HEK293T (cell line): ENCODE data around the gene USP17L21.
"Not testable (repeated sequence)": the region's sequence is repeated elsewhere in the genome, so short reads cannot be mapped to it uniquely, and the experiment has no call there.

Experiments used
- ARNT ChIP-seq: fragments of 450-650 bp; IDR thresholded peaks from 2 replicates; pipeline ENCODE4 v1.6.1; 2017; ENCODE audit warnings: mild to moderate bottlenecking
- BHLHE40 ChIP-seq: fragments of 450-650 bp; IDR thresholded peaks from 2 replicates; pipeline ENCODE4 v1.6.1; 2016; ENCODE audit warnings: mild to moderate bottlenecking, moderate library complexity, borderline replicate concordance
- CTBP1 ChIP-seq: fragments of 450-650 bp; IDR thresholded peaks from 2 replicates; pipeline ENCODE4 v1.6.1; 2016; ENCODE audit warnings: borderline replicate concordance
- ELF4 ChIP-seq: fragments of 450-650 bp; IDR thresholded peaks from 2 replicates; pipeline ENCODE4 v1.6.1; 2017; ENCODE audit warnings: antibody characterized with exemption
- FOXA1 ChIP-seq: fragments of 450-650 bp; IDR thresholded peaks from 2 replicates; pipeline ENCODE4 v1.6.1; 2016; ENCODE audit warnings: mild to moderate bottlenecking
- FOXK2 ChIP-seq: fragments of 450-650 bp; IDR thresholded peaks from 2 replicates; pipeline ENCODE4 v1.6.1; 2016; ENCODE audit warnings: mild to moderate bottlenecking
- FOXM1 ChIP-seq: fragments of 450-650 bp; IDR thresholded peaks from 2 replicates; pipeline ENCODE4 v1.6.1; 2017; ENCODE audit warnings: mild to moderate bottlenecking, borderline replicate concordance
- HDGF ChIP-seq: fragments of 450-650 bp; IDR thresholded peaks from 2 replicates; pipeline ENCODE4 v1.6.1; 2017; ENCODE audit warnings: antibody characterized with exemption, borderline replicate concordance
- PKNOX1 ChIP-seq: fragments of 450-650 bp; IDR thresholded peaks from 2 replicates; pipeline ENCODE4 v1.6.1; 2016
- SP1 ChIP-seq: fragments of 450-650 bp; IDR thresholded peaks from 2 replicates; pipeline ENCODE4 v1.6.1; 2017
- SUZ12 ChIP-seq: fragments of 450-650 bp; IDR thresholded peaks from 2 replicates; pipeline ENCODE4 v1.6.1; 2016; ENCODE audit warnings: mild to moderate bottlenecking
- TARDBP ChIP-seq: fragments of 450-650 bp; IDR thresholded peaks from 2 replicates; pipeline ENCODE4 v1.6.1; 2016
- ZNF384 ChIP-seq: fragments of 450-650 bp; IDR thresholded peaks from 2 replicates; pipeline ENCODE4 v1.6.1; 2016

GRCh38 chr4:9253078-9253477 lies 9.6 kb upstream of the USP17L21 start, which contains the start of gene USP17L19:
- TF ChIP-seq BHLHE40, HDGF, ARNT, SUZ12, FOXM1, FOXK2, TARDBP, SP1, FOXA1, CTBP1, ZNF384, ELF4, PKNOX1: not testable (repeated sequence)
